ENCODE data around the gene MFAP4.
"Not testable (repeated sequence)": the region's sequence is repeated elsewhere in the genome, so short reads cannot be mapped to it uniquely, and the experiment has no call there.

MFAP4 gene

GRCh38 chr17:19369107-19369778 lies 17.7 kb downstream of the MFAP4 start:
- DNase-seq: no peak

DNA sequence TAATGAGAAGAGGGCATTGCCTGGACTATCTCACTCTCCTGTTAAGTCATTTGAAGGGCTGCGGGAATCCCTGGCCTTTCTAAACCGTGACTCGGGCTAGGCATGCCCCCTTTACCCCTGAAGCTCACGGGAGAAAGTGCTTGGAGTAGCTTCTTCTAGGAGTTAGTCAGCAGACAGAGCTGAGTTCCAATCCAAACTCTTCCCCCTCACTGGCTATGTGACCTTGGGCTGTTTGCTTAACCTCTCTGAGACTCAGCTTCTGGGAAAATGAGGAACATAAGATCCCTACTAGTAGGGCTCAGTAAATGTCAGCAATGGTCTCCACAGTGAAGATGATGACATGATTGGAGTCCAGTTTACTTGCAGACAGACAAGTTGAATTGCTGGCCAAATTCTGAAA lies 18.8 kb downstream of the MFAP4 start:
- DNase-seq: no peak

DNA sequence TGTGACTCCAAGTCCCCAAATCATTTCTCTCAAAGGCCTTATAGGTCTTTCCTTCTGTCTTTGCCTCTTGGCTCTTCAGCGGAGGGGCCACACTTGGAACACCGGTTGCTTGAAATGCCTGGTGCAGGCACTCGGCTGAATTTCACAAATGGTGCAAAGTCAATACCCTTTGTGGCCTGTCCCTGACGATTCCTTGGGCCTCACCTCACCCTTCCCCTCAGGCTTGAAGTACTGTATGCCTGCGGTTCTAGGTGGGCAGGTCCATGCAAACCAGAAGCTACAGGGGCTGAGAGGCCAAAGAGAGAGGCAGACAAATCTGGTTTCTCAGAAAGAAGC lies 20.4 kb downstream of the MFAP4 start:
- DNase-seq: no peak

DNA sequence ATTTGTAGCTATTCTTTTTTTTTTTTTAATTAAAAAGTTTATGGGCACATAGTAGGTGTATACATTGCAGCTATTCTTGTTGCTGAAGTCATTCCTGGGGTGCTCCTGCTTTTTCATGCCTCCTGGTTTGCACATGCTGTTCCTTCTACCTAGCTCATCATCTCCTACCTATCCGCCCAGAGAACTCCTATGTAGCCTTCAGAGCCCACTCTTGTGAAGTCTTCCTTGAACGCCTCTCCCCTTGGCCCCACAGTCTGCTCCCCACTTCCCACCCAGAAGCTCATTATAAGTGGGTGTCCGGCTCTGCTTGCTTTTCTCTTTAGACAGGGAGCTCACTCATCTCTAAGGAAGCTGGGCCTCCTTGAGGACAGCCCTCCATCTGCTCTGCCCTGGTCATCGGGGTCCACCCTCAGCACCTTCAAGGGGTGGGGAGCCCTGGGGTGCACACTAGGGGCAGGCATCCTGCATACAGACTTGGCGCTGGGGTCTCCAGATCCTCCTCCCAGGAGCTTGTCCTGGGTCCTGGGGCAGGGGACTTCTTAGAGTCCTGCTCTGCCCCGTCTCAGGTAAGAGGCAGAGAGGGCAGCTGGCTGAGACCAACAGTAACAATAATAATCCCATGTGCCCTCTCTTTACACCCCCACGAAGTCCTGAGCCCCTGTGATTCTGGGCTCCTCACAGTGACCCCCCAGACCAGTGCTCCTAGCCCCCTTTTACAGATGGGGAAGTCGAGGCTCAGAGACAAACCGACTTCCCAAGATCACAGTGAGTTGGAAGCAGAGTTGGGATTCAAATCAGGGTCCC lies 21.0 kb downstream of the MFAP4 start:
- DNase-seq: no peak

GRCh38 chr17:19365499-19365817 lies 21.5 kb downstream of the MFAP4 start:
- DNase-seq: no peak

GRCh38 chr17:19364699-19365498 lies 22.1 kb downstream of the MFAP4 start:
- no peak for DNase-seq

GRCh38 chr17:19363460-19364035 lies 23.4 kb downstream of the MFAP4 start:
- no peak for DNase-seq

- no peak for DNase-seq
These were observed 23.9 kb downstream of the MFAP4 start for GRCh38 chr17:19363114-19363438.

DNA sequence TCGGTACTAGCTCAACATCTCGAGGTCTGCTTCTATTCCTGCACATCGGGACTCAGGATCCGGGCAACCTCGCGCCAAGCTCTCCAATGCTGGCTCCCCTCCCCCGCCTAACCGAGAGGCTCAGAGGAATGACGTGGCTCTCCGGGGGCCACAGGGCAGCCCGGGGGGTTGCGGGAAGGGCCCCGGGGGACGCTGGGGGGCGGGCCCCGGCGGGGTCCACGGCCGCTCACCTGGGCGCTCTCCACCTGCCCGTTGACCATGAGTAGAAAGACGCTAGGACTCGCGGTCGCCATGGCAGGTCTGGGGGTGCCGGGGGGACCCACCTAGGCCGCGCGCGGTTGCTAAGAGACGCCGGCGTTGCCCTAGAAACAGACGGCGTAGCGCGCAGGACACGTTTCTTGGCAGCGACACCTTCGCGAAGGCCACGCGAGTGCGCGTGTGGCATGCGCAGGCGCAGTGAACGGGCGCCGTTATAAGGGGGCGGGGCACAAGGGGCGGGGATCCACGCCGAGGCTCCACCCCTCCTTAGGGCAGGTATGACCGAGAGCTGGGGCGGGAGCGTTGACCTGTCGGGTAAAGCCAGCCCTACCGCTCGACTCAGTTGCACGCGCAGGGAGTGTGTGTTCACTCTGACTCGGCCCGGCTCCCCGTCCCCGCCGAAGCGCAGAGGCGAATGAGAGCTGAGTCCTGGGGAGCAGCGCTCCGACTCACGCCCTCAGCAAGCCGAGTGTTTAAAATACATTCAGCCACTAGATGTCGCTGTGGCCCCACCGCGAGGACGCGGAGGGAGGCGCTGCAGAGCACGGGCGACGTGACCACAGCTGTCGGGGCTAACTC lies 24.5 kb downstream of the MFAP4 start, which contains the start of gene B9D1:
TSS of gene B9D1 (minus strand) at position 447 of the 837 bp plus-strand sequence. CDS start at position 293, 154 bp downstream.
- peak; percentile 93 for DNase-seq

DNA sequence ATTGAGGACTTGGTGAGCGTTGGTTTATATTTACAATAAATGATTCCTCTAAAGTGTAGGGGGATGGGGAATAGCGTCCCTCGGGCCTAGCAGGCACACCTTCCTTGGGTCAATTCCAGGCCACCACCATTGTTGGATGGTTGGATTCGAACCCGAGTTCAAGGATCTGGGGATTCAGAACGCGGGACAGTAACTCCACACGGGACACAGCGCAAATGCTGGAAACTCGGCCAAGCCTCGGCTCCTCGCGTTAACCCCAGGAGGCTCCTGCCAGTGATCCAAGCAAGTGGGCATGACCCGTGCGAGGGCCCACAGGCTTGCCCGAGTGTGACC lies 25.1 kb downstream of the MFAP4 start:
- no peak for DNase-seq

DNA sequence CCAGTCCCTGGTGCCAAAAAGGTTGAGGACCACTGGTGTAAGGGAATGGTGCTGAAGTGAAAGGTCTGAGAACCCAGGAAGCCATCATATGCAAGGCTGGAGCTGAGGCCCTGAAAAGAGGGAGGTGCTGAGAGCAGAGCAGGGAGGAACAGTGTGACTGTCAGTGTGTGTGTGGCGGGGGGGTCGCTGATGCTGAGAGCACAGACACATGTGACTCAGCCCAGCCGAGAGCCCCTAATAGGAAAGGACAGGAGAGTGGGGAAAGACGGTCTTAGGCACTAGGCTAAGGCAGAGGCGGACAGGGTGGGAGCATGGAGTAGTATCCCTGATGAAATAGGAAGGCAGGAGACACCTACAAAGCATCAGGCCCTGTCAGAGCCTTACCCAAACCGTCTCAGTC lies 25.7 kb downstream of the MFAP4 start:
- DNase-seq: no peak

GRCh38 chr17:19360772-19361171 lies 26.2 kb downstream of the MFAP4 start:
- DNase-seq: no peak

DNA sequence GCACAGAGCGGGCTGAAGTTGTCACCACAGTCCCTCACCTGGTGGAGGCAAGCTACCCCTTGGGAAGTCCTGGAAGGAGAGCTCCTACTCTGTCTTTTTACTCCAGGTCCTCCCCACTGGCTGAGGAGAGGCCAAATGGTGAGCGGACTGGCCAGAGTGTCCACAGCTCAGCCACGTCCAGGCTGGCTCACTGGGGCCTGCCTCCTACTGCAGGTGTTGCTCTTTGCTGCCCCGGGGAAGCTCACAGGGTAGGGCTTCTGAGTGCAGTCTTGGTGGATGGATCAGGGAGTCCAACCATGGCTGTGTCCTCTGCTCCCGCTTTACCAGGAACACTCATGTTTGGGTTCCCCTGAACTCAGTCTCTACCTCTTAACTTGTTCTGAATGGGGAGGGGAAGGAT lies 27.1 kb downstream of the MFAP4 start:
- DNase-seq: no peak

DNA sequence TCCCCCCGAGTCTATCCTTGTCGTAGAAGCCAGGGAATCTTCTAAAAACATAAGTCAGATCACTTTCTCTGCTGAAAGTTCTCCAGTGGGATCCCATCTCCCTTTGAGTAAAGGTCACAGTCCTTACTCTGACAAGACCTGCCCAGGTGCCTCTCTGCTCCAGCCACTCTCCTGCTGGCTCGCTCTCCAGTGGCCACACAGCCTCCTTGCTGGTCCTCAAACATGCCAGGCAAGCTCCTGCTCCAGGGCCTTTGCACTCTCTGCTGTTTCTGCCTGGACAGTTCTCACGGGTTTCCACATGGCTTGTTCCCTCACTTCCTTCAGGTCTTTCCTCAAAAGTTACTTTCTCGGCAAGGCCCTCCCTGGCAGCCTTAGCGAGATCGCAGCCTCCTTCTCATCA lies 27.8 kb downstream of the MFAP4 start:
- DNase-seq: no peak

DNA sequence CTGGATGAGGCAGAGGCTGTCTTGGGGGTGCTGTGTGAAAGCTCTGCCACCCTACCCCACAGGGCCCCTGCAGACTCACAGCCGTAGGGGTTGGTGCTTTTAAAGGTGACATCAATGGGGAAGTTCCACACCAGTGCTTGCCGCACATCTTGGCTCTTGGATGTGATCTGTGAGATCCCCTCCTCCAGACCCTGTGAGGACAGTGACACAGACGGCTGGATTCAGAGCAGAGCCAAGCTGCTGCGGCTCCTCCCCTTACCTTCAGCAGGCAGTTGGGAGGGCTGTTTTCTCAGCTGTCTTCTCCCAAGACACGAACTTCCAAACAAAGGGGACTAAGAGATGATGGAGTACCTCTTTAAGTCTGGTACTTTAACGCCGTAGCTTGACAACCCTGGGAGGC lies 29.2 kb downstream of the MFAP4 start:
- no peak for DNase-seq

DNA sequence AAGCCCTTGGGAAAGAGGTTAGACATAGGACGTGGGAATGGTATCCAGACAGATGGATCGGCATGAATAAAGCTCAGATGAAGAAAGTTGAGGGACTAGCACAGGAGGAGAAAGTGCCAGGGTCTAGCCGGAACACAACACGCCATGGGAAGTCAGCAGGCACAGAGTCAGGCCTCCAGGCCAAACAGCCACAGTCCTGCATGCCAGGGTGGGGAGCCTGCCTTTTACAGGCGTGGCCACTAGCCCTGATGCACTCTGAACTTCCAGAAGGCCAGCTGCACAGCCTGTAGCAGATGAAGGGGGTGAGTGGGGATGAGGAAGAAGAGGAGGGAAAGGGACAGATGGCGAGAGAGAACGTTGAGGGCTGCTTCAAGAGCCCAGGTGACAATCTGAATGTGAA lies 29.6 kb downstream of the MFAP4 start:
- no peak for DNase-seq

GRCh38 chr17:19354748-19355147 lies 32.2 kb downstream of the MFAP4 start:
- no peak for DNase-seq

DNA sequence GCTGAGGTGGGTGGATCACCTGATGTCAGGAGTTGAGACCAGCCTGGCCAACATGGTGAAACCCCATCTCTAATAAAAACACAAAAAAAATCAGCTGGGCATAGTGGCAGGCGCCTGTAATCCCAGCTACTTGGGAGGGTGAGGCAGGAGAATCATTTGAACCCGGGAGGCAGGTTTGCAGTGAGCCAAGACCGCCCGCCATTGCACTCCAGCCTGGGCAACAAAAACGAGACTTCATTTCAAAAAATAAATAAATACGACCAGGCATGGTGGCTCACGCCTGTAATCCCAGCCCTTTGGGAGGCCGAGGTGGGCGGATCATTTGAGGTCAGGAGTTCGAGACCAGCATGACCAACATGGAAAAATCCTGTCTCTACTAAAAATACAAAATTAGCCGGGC lies 33.6 kb downstream of the MFAP4 start:
- DNase-seq: not testable (repeated sequence)

GRCh38 chr17:19348806-19349205 lies 38.2 kb downstream of the MFAP4 start:
- no peak for DNase-seq

DNA sequence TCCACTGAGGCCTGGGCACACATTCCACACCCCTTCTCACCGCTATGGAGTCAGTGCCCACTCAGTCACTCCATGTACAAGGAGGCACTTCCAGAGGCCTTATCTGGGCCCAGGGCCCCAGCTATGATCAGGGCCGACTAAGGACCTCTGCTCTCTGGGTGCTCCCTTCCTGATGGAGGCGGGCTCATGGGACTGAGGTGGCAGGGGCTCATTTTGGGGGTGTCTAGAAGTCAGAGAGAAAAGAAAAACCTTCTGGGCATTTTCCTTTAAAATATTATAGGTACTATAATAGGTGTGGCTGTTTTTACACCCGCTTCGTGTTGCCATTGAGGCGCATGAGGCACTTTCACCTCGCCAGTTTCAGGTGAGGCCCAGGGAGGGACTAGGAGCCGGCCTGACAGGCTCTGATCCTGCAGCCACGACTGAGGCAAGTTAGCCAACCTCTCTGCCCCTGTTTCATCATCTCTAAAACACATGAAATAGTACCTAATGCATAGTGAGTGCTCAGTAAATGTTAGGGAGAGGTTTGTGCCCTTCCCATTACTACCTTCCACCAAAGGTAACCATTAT lies 38.8 kb downstream of the MFAP4 start:
- DNase-seq: no peak

DNA sequence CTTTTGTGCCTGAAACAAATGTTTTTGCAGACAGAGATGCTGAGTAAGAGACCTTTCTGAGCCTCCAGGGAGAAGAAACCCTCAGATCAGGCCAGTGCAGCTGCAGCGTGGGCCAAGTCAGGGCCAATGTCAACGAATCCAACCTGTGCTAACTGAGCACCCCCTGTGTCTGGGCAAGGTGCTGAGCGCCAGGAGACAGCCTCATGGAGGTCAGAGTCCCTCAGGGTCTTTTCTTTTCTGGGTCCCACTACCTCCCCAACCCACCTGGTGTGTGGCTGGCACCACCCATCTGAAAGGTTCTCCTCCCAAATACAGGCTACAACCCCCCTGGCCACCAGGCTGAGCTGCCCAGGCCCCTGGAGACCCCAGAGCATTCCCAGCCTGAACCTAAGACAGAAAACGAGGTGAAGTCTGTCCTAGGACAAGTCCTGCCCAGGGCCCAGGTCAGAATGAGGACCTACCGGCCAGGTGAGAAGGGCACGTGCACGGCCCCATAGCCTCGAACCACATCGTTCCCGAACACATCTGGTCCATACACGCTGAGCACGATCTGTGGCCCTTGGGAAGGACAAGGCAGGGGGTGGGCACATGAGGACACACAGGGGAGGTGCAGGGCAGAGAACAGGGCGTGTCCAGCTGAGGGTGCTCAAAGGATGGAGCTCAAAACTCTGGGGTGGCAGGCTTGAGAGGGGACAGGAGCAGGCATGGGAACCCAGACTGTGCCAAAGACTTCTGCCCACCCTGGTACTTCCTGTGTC lies 39.5 kb downstream of the MFAP4 start:
- DNase-seq: no peak
